Activated CD4-positive, CD25-positive, alpha-beta regulatory T cell treated with anti-CD3 and anti-CD28 coated beads, Interleukin-2, amount 50 U/mL, for 72 hours (primary cell): Measurements from ENCODE around the gene CFAP54.
"Not testable (repeated sequence)": the region's sequence is repeated elsewhere in the genome, so short reads cannot be mapped to it uniquely, and the experiment has no call there.

Experiments used
- DNase-seq: peaks from one replicate; pipeline ENCODE4 v3.0.0; 2021

The CFAP54 gene

GRCh38 chr12:96520767-96521166 lies 31.4 kb downstream of the CFAP54 start:
- DNase-seq, result no peak

- DNase-seq, result no peak
Observed at GRCh38 chr12:96521895-96522682, 32.7 kb downstream of the CFAP54 start.

GRCh38 chr12:96522690-96523089 lies 33.3 kb downstream of the CFAP54 start:
- no peak for DNase-seq

DNA sequence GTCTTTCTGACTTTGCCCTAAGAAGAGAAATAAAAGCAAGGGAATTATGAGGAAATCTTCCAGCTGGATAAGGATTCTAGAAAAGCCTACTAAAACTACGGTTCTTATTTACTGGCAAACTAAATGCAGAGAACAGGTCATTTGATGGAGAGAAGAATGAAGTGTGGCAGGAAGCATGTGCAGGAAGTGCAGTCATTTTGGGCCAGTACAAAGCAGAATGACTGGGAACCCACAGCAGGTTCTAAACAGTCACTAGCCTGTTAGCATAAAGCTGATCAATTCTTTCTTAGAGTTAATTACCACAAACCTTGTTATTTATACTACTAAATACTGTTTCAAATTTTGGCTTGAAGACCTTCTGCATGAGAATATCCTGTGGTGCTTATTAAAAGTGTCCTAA lies 36.7 kb downstream of the CFAP54 start:
- DNase-seq, result no peak

- no peak for DNase-seq
Observed at GRCh38 chr12:96529912-96530311, 40.5 kb downstream of the CFAP54 start.

DNA sequence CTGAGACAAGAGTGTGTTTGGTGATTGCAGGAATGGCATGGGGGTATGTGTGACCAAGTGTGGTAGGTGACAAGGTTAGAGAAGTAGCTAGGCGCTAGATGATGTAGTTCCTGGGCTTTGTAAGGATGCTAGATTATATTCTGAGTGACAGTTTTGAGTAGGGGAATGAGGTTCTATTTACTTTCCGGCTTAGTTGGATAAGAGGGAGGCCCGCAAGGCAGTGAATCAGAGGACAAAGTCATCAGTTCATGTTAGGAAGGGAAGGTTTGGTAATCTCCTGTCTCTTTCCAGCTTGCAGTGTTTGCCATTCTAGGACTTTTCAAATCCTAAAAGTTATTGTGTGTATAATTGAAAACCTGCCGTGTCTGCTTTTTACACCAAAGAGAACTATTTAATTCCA lies 45.0 kb downstream of the CFAP54 start:
- DNase-seq, result no peak

- DNase-seq, result no peak
Observed at GRCh38 chr12:96548384-96548783, 59.0 kb downstream of the CFAP54 start.

GRCh38 chr12:96549341-96549740 lies 60.0 kb downstream of the CFAP54 start:
- DNase-seq, result no peak

DNA sequence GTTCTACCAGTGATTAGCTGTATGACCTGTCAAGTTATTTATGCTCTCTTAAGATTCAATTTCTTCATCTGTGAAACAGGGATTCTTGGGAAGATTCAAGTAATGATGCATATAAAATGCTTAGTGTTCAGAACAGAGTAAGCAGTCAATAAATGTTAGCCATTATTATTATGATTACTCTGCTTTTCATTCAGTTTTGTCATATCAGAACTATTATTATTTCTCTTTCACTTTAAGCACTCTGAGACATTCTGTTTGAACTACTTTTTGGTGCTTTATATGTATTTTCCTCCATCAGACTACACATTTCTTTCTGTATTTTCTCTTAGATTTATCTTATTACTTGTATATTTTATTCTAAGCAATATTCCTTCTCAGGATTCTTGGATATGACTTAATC lies 81.2 kb downstream of the CFAP54 start:
- DNase-seq, result no peak

DNA sequence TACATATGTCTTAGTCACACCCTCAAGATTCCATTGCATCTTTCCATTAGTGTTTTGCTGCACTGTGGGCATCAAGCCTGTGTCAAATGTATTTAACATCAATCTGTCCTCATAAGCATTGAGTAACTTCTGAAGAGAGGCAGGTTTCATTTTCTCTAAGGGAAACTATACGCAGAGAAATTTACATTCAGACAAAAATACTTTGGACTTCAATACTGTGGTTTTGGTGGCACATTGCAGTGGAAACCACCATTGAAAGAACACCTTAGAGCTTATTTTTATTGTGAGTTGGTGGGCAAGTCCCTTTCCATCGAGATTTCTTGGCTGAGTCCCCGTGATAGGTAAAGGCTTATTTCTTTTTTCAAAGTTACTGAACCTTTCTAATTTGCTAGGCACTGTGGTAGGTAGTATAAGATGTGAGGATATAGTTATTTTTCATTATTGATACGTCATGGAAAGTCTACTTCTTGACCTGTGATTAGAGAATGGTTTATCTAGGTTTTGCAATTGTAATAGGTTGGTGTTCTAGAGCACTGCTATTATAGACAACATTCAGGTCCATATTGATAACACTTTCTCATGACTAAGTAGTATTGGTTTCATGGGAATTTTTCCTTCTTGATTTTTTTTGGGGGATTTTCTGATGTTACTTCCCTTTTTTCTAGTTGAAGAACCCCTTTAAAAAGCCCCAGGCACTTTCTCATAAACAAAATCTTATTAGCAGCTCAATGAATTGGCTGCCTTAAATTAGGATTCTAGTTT lies 81.9 kb downstream of the CFAP54 start:
- DNase-seq, result no peak

GRCh38 chr12:96578526-96579125 lies 89.2 kb downstream of the CFAP54 start:
- DNase-seq, result no peak

DNA sequence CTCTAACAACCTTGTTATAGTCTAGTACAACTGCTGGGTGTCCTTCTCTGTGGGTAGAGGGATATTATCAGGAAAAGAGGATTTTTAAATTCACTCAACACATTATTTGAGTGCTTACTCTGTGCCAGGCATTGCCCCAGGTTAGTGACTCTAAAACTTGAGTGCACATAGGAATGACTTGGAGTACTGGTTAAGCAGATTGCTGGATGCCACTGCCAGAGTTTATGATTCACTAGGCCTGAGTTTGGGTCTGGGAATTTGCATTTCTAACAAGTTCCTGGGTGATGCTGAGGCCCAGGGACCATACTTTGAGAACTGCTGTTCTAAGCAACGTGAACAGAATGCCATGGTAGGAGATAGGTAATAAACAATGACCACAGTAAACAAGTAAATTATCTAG lies 96.6 kb downstream of the CFAP54 start:
- no peak for DNase-seq

- no peak for DNase-seq
Observed at GRCh38 chr12:96587691-96588090, 98.3 kb downstream of the CFAP54 start.

GRCh38 chr12:96590970-96591369 lies 101.6 kb downstream of the CFAP54 start:
- no peak for DNase-seq

GRCh38 chr12:96604374-96604773 lies 115.0 kb downstream of the CFAP54 start:
- DNase-seq, result not testable (repeated sequence)

DNA sequence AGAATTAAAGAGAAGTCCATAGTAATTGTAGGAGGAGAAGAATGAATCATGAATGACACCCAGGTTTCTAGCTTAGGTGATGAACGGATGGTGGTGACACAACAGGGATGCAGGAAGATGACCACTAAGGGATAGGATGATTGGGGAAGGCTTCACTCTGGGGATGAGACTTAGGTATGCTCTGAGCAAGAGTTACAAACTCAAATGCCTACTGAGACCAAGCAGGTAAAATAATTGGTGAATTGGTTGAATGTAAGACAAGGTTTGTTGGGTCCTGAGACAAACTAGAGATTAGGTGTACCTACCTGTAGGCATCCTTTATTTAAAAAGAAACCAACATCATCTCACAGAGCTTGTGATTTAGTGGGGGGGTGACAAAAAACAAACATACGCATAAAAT lies 116.3 kb downstream of the CFAP54 start:
- DNase-seq, result no peak

DNA sequence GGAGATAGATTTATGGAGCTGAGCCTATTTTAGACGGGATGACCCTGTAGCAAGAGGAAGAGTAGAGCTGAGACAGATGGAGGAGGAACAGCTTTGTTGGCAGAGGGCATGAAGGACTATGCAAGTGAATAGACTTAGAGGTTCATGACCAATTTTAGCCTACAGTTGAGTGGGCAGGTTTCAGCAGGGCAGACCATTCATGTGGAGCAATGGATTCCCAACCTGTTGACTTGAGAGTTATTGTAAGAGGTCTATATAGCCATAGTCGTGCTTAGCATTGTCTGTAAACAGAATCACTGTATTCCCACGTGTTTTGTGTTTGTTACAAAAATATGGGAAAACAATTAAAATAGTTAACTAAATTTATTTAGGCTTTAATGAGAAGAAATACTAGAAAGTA lies 116.8 kb downstream of the CFAP54 start:
- no peak for DNase-seq

- no peak for DNase-seq
Observed at GRCh38 chr12:96606644-96607043, 117.3 kb downstream of the CFAP54 start.

GRCh38 chr12:96617178-96617577 lies 127.8 kb downstream of the CFAP54 start:
- DNase-seq, result no peak

GRCh38 chr12:96623155-96623554 lies 133.8 kb downstream of the CFAP54 start:
- no peak for DNase-seq

DNA sequence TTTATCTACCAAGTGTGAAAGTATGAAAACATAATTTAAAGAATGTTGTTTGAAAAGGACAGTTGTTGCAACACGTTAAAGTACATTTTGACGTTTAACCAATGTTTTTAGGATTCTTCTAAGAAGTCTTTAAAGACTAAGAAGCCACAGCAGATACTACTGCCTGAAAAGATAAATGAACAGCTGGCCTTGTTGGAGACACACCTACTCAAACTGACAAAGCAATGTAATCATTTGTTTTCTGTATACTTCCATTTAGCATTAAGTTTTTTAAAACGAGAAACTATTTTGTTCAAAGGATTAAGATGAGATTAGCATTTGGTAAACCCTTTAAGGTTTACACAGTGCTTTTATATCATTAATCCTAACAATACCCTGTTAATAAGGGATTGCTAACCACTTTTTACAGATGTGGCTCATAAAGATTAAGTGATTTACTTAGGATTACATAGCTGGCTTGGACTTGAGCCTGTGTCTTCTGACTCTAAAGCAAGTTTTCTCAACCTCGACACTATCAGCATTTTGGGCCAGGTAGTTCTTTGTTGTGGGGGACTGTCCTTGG lies 134.4 kb downstream of the CFAP54 start:
- DNase-seq, result no peak

DNA sequence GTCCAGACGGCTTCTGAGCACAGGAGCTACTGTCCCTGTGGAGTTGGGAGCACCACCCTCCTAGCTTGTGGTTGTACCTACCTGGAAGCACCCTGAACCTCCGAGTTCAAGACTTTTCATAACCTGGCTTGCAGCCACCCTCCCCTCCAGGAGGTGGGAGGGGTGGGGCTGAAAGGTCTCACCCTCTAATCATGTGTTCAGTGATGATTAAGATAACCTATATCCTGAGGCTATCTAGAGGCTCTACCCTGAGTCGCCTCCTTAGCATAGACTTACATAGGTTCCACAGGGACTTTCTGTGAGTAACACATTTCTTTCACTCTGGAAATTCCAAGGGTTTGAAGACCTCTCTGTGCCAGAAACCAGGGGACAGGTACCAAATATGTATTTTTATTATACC lies 146.5 kb downstream of the CFAP54 start:
- DNase-seq, result no peak

- no peak for DNase-seq
Observed at GRCh38 chr12:96636895-96637294, 147.5 kb downstream of the CFAP54 start.

- DNase-seq, result no peak
Observed at GRCh38 chr12:96648923-96649322, 159.5 kb downstream of the CFAP54 start.
